Midbrain (tissue), 1 donor: ENCODE results near the gene ADCY10.
"Not testable (repeated sequence)": the region's sequence is repeated elsewhere in the genome, so short reads cannot be mapped to it uniquely, and the experiment has no call there.

Source experiments
- DNase-seq: peaks from one replicate; lab custom pipeline; 2025; lab: John Stamatoyannopoulos, UW

ADCY10 gene

DNA sequence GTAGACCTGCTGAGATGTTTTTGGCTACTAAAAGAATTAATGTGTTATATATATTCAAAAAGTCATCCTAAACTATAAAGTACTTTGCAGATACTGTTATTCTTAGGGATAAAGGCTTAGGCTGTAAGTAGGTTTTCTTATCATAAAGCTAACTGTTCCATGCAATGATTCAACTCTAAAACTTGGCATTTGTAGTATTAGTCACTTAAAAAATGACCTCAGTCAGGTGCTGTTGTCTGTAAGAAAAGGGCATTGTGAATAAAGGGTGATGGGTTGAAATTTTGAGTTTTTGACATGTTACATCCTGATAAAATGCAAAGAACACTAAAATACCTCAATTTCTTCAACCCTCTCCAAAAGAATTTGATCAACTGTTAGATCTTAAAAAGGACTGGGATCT lies 32.9 kb downstream of the ADCY10 start:
- no peak for DNase-seq

DNA sequence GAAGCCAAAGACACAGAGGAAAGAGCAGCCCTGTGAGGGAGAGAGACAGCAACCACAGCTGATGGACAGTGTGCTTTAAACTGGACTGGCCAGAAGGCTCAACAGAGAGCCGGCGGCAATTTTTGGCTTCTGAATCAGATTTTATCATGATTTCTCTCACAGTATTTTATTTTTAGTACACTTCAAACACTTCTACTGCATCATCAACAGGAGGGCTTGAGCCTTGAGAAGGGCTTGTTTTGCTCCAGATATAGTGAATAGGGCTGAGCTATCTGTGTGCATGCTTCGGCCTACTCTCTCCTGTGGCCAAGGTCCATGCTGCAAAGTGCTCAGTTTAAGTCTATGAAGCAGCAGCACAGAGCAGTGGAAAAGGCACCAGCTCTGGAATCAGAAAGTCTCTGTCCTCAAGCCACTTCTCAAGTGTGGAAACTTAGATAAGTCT lies 33.3 kb downstream of the ADCY10 start:
- no peak for DNase-seq

DNA sequence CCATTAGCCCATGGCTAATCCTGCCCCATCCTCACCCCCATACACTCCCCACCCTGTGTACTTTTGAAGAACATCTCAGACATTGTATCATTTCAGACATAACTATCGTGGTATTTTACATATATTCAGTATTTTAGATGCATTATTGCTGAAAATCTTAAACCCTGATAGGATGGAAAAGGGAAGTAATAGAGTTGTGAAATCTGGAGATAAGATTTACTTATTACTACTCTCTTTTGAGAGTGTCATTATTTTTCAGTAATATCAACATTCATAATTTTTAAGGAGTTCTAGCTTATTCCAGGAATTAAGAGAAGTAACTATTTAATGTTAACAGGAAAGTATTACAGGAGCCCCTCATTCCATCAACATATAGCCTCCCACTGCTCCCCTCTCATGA lies 34.4 kb downstream of the ADCY10 start:
- DNase-seq = no peak

DNA sequence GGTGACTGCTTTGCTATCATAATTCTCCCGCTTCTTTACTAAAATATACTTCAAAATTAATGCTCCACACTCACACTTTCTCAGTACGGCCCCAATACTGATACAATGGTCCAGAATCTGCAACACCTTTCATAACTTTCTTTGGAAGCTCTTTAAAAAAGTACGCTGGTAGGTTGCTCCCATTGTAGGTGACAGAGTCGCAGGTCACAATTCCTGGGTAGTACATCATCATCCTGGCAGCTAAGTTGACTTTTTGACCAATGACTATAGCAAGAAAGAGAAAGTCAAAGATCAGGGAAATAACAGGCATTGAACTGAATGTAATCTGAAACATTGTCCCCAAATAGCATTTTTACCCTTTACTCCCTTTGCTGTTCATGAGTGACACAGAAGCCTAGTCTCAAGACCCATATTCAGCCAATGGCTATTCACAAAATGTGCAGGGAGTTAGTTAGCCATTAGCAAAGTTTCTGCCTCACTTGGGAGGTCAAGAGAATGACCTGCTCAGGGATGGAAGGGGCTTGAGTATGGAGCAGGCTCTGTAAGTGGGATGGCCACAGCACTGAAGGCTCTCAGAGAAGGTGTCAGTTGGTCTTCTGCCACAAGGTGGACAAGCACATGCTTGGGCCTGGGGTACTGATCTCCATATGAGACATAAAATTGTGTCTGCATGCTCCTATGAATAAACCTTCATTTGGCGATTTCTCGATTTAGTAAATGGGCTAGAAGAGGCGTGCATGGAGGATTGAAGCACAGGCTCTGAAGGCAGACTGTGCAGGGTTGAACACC lies 35.4 kb downstream of the ADCY10 start:
- DNase-seq = no peak

DNA sequence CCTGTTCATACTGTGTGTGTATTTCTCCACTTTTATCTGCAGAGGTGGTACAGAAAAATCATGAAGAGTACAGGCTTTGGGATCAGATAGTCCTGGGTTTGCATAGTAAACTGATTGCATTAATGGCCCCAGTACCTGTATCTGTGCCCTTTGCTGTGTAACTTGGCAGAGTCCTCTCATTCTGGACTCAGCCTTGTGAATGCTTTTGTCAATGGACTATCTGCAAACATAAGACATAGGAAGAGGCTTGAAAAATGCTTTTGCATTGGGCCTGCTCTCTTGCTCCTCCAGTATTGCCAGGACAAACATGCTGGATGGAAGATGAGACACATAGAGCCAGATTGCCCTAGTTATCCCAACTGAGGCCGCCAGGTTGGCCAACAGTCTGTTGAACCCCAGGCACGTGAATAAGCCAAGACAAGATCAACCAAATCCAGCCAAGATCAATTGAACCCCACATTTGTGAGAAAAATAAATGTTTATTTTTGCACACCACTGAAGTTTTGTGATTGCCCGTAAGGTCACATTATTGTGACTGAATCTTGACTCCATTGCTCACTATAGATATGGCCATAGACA lies 37.2 kb downstream of the ADCY10 start:
- no peak for DNase-seq

DNA sequence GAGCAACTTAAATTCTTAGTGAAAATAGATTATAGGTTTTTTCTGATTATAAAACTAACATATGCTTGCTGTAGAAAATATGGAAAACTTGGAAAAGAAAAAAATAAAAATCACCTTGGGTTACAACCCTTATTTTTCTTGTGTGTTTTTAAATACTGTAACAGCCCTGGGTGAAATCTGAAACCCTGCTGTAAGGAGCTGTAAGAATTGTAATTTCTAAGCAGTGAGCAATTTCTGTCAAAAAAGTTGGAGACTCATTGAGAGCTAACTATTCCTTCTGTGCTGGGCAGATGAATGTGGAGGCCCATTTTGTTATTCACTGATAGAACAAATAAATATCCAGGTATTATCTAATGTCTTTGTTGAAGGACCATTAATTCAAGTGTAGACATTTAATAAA lies 42.6 kb downstream of the ADCY10 start:
- DNase-seq = no peak

DNA sequence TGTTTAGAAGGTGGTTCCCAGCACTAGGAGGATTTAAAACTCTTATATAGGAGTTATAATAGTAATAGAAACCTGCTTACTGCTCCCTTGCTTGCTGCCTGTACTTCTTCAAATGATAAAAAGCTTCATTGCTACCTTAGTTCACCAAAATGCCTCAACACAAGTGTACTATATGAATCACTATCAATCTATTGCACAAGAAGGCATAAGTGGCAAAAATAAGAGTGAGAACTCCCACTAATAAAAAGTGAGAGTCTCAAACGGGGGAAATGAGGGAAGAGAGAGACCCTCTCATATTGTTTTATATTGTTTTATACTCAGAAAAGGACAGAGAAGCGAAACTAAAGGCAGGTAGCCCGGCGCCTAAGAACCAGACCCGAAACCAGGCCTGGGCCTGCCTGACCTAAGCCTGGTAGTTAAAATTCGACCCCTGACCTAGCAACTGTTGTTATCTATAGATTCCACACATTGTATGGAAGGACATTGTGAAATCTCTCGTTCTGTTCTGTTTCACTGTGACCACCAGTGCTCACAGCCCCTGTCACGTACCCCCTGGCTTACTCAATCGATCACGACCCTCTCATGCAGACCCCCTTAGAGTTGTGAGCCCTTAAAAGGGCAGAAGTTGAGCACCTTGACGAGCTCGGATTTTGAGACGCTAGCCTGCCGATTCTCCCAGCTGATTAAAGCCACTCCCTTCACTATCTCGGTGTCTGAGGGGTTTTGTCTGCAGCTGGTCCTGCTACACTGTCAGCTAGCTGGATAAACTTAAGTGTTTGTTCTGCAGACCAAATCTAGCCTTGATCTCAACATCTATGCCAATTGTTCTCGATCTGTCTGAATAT lies 44.6 kb downstream of the ADCY10 start:
- not testable (repeated sequence) for DNase-seq

DNA sequence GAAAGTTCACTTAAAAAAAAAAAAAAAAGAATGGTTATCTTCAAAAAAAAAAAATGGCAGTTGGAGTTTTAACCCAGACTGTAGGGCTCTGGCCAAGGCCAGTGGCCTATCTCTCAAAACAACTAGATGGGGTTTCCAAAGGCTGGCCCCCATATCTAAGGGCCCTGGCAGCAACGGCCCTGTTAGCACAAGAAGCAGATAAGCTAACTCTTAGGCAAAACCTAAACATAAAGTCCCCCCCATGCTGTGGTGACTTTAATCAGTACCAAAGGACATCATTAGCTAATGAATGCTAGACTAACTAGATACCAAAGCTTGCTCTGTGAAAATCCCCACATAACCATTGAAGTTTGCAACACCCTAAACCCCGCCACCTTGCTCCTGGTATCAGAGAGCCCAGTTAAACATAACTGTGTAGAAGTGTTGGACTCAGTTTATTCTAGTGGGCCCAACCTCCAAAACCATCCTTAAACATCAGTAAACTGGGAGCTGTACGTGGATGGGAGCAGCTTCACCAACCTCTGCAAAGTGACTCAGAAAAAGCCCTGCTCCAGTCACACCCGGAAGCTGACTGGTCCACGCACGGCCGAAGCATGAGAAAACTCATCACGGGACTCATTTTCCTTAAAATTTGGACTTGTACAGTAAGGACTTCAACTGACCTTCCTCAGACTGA lies 47.1 kb downstream of the ADCY10 start:
- DNase-seq = not testable (repeated sequence)

DNA sequence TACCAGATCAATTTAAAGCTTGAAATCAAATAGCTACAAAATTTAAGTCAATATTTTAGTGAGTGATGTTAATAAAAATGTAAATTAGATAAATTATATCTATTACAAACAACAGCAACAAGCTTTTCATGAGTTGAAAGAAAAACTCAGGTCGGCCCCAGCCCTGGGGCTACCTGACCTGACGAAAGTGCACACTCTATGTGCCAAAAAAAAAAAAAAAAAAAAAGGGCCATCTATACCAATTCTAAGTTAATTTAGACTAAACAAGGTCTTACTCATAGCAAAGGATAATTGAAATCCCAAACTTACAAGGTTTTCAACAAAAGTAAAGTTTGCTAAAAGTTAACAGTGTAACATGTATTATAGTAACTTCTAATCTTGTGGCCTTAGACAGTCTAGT lies 47.6 kb downstream of the ADCY10 start:
- DNase-seq = not testable (repeated sequence)

DNA sequence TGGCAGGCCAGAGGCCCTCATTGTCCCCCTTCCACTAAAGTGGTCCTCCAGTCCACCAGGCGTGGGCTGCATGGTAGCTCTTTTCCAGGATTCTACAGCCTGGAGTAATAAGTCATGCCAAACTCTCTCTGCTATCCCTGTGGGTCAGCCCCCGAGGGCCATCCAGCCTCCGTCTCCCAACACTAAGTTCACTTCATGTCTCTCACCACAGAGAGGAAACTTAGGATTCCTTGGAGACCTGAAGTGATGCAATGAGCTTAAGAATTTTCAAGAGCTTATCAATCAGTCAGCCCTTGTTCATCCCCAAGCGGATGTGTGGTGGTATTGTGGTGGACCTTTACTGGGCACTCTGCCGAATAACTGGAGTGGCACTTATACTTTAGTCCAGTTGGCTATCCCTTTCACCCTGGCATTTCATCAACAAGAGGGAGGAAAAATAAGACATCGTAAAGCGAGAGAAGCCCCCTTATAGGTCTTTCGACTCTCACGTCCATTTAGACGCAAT lies 48.1 kb downstream of the ADCY10 start:
- DNase-seq = not testable (repeated sequence)

DNA sequence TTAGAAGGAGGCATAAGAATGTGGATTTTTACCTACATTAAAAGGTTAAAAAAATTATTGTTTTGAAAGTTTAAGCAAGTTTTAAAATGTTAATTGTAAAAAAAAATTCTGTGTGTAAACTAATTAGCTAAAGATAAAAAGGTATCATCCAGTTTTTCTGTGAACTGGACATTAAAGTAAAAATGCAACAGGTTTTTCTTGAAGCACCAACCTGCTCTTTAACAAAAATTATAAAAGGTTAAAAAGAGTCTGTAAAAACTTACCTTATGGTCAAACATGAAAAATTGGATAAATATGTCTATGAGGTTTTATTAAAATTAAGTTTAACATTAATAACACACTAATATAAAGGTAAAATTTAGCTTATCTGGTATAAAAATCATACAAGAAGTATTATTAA lies 48.7 kb downstream of the ADCY10 start:
- DNase-seq = not testable (repeated sequence)

DNA sequence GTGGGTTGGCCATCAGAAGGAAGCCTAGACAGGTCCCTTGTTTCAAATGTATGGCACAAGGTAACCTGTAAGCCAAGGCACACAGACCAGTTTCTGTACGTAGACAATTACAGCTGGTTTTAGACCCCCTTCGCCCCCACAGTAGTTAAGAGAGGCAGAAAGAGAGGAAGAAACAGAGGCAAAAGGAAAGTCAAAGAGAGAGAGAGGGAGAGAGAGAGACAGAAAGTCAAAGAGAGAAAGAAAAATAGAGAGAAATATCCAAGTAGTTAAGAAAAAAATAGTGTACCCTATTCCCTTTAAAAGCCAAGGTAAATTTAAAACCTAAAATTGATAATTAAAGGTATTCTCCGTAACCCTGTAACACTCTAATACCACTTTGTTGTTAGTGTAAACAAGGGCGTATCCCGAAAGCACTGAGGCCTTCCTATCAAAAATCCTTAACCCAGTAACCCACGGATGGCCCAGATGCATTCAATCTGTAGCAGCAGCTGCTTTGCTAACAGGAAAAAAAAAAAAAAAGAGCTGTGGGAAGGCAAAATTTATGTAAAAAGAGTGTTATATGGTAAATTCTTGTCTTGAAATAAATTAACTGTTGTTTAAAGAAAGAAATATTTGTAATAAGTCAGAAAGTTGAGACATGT lies 49.4 kb downstream of the ADCY10 start:
- no peak for DNase-seq

DNA sequence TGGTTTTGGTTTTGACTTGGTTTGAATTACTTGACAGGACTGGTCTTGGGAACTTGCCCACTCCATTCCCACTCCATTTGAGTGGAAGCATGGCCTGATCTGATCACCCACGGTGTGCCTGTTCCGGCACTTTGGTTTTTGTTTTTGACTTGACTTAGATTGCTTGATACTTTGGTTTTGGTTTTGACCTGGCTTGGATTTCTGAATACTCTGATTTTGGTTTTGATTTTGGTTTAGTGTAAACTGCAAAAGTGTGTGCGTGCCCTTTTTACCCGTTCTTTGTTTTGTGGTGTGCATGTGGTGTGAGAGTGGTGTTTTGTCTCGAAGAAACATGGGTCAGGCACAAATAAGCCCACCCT lies 50.0 kb downstream of the ADCY10 start:
- DNase-seq = no peak

DNA sequence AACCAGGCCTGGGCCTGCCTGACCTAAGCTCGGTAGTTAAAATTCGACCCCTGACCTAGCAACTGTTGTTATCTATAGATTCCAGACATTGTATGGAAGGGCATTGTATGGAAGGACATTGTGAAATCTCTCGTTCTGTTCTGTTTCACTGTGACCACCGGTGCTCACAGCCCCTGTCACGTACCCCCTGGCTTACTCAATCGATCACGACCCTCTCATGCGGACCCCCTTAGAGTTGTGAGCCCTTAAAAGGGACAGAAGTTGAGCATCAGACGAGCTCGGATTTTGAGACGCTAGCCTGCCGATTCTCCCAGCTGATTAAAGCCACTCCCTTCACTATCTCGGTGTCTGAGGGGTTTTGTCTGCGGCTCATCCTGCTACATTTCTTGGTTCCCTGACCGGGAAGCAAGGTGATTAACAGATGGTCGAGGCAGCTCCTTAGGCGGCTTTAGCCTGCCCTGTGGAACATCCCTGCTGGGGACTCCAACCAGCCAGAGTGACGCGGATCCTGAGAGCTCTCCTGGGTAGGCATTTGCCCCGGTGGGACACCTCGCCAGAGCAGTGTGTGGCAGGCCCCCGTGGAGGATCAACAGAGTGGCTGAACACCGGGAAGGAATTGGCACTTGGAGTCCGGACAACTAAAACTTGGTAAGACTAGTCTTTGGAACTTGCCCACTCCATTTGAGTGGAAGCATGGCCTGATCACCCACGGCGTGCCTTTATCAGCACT lies 50.6 kb downstream of the ADCY10 start:
- not testable (repeated sequence) for DNase-seq

DNA sequence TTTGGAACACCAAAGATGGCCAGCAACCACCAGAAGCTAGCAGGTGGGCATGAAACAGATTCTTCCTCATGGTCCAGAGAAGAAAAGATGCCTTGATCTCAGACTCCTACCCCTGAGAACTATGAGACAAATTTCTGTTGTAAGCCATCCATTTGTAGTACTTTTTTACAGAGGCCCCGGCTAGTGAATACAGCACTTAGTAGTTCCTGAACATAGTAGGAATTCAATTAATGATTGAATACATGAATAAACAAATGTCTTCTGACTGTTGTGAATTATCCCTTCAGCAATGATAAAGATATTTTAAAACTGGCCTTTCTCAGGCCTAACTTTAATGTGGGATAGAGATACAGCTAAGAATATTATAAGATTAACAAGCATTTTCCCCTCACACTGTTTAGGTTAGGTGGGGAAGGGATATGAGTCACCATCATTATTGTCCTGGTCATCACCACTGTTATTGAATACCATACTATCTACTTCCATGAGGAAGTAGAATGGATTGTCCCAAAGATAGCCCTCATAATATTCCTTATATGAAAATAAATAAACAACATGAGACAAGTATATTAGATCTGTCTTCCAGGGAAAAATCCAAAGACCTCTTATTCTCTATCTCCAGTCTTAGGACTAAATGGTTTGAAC lies 51.4 kb downstream of the ADCY10 start:
- no peak for DNase-seq

DNA sequence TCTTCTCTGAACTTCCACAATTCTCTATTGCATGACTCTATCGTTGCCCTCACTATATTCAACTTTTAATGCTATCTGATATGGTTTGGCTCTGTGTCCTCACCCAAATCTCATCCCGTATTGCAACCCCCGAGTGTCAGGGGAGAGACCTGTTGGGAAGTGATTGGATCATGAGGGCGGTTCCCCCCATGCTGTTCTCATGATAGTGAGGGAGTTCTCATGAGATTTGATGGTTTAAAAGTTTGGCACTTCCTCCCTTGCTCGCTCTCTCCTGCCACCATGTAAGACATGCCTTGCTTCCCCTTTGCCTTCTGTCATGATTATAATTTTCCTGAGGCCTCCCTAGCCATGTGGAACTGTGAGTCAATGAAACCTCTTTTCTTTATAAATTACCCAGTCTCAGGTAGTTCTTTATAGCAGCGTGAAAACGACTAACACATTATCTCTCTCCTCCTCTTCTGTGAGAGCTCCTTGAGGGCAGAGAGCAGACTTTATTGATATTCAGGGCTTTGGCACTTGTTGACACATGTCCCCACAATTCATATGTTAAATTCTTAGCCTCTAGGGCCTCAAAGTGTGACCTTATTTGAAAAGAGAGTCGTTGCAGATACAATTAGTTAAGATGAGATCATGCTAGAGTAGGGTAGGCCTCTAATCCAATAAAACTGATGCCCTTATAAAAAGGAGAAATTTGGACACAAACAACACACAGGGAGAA lies 52.1 kb downstream of the ADCY10 start:
- DNase-seq = no peak

DNA sequence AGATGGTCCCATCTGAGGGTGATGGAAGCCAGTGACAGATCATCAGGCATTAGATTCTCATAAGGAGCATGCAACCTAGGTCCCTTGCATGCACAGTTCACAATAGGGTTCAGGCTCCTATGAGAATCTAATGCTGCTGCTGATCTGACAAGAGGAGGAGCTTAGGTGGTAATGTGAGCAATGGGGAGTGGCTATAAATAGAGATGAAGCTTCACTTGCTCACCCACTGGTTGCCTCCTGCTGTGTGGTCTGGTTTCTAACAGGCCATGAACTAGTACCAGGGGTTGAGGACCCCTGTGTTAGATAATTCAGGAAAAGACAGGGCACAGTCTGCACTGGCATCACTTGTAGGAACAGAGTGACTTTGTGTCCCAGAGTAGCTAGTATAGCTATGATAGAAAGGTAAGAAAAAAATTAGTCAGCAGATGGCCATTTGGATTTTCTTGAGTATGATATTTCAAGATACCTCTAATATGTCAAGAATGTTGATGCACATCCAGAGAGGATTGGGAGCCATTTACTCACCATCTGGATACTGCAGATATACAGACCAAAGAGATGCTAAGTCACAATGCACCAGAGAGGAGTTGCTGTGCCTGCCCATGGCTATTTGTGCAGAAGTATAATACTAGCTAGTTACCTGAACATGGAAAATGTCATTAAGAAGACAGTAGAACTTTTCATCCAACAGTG lies 53.6 kb downstream of the ADCY10 start:
- no peak for DNase-seq

DNA sequence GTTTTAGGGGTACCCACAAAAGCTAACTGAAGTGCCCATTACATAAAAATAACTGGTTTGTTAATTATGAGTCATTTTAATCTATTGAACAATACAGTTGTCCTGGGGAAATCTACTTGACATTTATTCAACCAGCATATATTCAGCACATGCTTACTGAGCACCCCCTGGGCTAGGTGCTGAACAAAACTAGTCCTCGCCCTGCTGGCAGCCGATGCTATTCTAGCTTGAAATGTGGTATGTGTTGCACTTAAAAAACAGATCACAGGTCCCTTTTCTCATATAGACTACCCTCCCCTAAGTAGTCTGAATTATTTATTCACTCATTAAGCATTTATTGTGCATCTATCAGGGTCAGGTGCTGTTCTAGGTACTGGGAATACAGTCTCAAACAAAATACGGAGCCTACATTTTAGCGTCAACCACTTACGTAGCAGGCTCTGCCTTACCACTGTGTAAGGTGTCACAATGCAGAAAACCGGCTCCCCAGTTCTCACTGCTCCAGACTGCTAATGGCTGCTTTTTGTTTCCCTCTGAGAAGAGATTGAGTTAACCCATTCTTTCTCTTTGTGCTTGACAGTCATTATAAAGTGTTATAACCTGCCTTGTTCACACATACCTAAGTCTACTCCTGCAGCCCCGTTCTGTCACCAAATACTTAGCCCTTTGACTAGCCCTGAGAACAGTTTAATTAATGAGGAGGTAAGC lies 57.1 kb downstream of the ADCY10 start:
- DNase-seq = no peak
